Measurements from ENCODE around the gene ISLR2. TPM values are rescaled to one million over a fixed set of nuclear protein-coding genes. Genes with fewer than 3 reads are reported as not detected.

The ISLR2 gene
- total RNA-seq, 3 donors from 2014 or later: 0.38 to 1.7 (median 1.1) TPM

DNA sequence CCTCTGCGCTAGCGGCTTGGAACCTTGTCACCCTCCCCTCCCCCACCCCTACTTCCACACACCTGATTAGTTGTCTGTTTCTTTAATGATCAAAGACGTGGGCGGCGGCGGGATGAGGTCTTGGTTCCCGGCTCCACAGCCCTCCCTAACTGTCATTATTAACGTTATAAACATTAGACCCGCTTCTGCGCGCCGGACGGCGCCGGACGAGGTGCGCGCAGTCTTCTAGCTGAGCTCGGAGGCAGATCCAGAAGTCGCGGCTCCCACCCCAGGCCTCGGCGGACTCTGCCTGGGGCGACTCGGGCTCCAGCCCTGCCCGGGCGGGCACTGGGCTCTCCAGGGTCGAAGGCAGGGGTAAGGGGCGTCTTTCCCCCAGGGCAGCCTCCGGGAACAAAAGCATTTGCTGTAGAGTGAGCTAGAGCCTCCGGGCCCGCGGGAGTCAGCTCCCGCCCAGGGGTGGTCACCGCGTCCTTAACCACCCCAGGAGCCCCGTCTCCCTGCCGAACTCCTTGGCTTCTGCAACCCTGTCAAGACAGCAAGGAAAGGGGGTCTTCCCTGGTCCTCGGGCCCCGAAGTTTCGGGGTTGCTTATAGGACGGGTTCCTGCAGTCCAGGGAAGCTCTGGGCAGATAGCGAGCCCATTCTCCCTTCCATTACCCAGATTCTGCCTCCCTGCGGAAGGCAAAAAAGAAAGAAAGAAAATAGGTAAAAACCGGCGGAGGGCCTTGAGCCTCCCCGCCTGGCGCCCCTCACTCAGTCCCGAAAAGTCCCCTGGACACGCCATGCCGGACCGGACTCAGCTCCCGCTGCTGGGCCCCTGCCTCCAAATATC, 2.2 kb upstream of the ISLR2 start:
- intact Hi-C loops (cut with DNase I, micrococcal nuclease): loop anchor here (2.0 to 10.0 kb wide), 2 partner anchors 187 to 193 kb away; no protein-coding TSS in a partner anchor
- no peaks in the 10 kb centered on the region for H3K36me3 ChIP-seq (ENCODE audit: low read depth)
- no peak overlapping the region for H3K4me3 ChIP-seq
- no peak for DNase-seq
- peaks cover 8% of the 10 kb centered on the region for H3K4me1 ChIP-seq (ENCODE audit: low read depth)
- TF ChIP-seq, protein P1, sequence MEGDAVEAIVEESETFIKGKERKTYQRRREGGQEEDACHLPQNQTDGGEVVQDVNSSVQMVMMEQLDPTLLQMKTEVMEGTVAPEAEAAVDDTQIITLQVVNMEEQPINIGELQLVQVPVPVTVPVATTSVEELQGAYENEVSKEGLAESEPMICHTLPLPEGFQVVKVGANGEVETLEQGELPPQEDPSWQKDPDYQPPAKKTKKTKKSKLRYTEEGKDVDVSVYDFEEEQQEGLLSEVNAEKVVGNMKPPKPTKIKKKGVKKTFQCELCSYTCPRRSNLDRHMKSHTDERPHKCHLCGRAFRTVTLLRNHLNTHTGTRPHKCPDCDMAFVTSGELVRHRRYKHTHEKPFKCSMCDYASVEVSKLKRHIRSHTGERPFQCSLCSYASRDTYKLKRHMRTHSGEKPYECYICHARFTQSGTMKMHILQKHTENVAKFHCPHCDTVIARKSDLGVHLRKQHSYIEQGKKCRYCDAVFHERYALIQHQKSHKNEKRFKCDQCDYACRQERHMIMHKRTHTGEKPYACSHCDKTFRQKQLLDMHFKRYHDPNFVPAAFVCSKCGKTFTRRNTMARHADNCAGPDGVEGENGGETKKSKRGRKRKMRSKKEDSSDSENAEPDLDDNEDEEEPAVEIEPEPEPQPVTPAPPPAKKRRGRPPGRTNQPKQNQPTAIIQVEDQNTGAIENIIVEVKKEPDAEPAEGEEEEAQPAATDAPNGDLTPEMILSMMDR (IDR thresholded peaks at IDR 0.05): no peak
- H3K9me3 ChIP-seq: no peaks in the 10 kb centered on the region
- ATAC-seq: peak; percentile 22

DNA sequence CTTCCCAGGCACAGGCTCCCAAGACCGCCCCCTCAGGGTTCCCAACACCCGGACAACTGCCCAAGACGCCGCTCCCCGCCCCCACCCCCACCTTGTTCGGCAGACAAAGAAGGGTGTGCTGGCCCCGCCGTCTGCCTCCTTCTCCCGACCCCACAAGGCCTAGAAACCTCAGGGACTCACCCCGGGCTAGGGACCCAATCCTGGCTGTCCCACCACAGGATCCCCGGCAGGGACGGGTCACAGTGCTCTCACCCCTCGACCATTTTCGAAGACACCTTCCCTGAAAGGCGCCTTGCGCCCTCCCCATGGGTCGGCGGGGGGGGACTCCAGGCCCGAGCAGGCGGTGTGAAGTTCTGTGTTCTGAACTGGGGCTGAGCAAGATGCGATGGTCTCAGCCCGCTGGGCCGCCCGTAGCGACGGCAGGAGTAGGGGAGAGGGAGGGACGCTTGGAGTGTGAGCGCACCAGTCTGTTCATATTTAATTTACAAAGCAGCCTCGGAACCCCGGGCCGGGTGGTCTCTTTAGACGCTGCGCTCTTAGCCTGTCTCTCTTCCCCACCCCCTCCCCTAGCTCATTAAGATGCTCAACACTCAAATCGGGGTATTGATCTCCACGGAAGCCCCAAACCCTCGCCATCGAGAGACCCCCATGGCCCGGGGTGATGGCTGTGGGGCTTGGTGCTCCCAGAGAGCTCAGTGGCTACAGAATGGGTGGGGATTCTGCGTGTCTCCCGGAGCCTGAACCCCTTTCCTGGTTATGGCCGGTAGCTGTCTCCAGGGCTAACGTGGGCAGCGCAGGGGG, 1.4 kb upstream of the ISLR2 start:
- TF ChIP-seq, protein P1 (IDR thresholded peaks at IDR 0.05): no peak
- ATAC-seq: no peak
- intact Hi-C loops (cut with DNase I, micrococcal nuclease): loop anchor here in 1 of 2 donors (10.0 kb wide), 1 partner anchor 186 kb away; no protein-coding TSS in a partner anchor
- no peaks in the 10 kb centered on the region for H3K36me3 ChIP-seq (ENCODE audit: low read depth)
- peaks cover 8% of the 10 kb centered on the region for H3K4me1 ChIP-seq (ENCODE audit: low read depth)
- DNase-seq: no peak
- H3K9me3 ChIP-seq: no peaks in the 10 kb centered on the region
- H3K4me3 ChIP-seq: no peak overlapping the region

DNA sequence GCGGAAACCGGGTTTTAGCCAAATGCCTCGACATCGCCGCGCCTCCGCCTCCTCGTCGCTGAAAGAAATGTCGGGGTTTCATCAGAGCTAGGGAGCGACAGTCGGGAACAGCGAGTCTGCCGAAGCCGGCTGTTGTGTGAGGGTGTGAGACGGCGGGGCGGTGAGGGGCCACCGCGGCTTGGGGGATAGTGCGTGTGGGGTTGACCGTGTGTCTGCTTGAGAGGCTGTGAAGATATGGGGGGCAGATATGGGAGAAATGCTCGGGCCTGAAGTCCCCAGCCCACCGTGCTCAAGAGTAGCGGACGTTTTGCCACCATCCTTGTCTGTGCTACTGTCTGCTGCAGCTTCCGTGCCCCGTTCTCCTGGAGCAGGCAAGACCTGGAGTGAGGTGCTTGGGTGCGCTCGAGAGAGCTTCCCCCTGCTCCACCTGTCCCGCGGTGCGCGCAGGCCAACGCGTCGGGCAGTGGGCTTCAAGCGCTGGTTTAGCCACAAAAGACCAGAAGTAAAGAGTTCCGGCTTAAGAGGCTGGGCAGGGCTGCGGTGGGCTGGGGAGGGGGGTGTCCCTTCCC, 716 bp upstream of the ISLR2 start:
- DNase-seq (no peak), ATAC-seq (no peak)
- Histone ChIP-seq H3K4me1 (ENCODE audit: low read depth) (peaks cover 8% of the 10 kb centered on the region), H3K36me3 (ENCODE audit: low read depth) (no peaks in the 10 kb centered on the region), H3K4me3 (no peak overlapping the region), H3K9me3 (no peaks in the 10 kb centered on the region)
- intact Hi-C loops (cut with DNase I, micrococcal nuclease): loop anchor here in 1 of 2 donors (10.0 kb wide), 1 partner anchor 185 kb away; no protein-coding TSS in a partner anchor
- TF ChIP-seq, protein P1 (IDR thresholded peaks at IDR 0.05): no peak

DNA sequence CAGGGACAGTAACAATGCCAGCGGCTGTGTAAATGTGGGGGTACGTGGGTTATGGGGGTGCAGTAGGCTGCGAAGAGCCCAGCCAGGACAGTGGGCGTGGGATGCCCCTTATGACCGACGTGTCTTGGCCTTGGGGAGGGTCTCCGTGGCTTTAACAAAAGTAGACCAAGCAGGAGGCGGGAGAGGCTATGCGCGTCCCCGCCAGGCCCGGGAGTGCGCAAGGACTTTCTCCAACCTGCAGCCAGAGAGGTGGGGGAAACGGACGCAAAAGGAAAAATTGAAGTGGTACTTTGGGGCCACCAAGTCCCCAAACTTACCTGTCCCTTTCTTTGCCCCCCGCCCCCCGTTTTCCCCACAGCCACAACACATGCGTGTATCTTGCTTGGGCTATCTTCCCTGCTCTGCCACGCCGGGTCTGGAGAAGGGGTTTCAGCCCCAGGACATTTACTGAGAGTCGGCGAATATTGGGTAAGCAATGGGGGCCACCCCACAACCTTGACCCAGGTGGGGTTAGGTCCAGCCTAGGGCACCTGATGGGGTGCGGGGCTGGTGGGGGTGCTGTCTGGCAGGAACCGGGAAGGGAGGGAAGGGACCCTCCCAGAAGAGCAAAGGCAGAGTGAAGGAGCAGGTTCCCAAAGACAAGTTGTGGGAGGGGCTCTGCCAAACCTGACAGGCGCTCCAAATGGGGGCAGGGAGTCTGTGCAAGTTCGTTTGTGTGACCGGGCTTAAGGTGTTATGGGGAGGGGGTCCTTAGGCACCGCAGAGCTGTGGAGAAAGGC, 652 bp downstream of the ISLR2 start:
- H3K4me3 ChIP-seq: no peak overlapping the region
- no peaks in the 10 kb centered on the region for H3K36me3 ChIP-seq (ENCODE audit: low read depth)
- no peak for DNase-seq
- no peaks in the 10 kb centered on the region for H3K9me3 ChIP-seq
- TF ChIP-seq, protein P1 (IDR thresholded peaks at IDR 0.05): no peak
- no peak for ATAC-seq
- H3K4me1 ChIP-seq (ENCODE audit: low read depth): peaks cover 10% of the 10 kb centered on the region
- intact Hi-C loops (cut with DNase I, micrococcal nuclease): no loop called here
